K562 (cell line): Measurements from ENCODE around the gene GLRX5. TPM values are rescaled to one million over a fixed set of nuclear protein-coding genes. Genes with fewer than 3 reads are reported as not detected.

Experiments used
- ATAC-seq: fragments of 200-7000 bp; cut with Tn5 transposase; 3 replicates; pipeline ENCODE4 v1.9.1; 2020; ENCODE audit warnings: moderate library complexity
- BruUV-seq: library from RNA; stranded (reverse); fragments of 400-500 nt; replicated peaks from 2 replicates; lab custom pipeline; 2021; lab: Mats Ljungman, UMichigan
- CTCF ChIA-PET: fragments of 300-600 bp; formaldehyde crosslinking; extraction: SDS; loops from one replicate; lab custom pipeline; 2021; ENCODE audit warnings: low intra/inter-chr PET ratio; lab: Yijun Ruan, JAX
- POLR2A ChIA-PET: fragments of 300-600, 350-650 bp; sonication (Branson Sonifier 250); formaldehyde crosslinking; extraction: SDS; loops from one replicate; lab custom pipeline; 2021; ENCODE audit warnings: antibody characterized with exemption, inconsistent platforms; lab: Yijun Ruan, JAX
- DNase-seq, 4 experiments: peaks; one replicate each; pipeline versions ENCODE4 v3.0.0 to v3.0.0-alpha.2; 2011 to 2018; ENCODE audit warnings: low spot score in 3 of 4, mixed read lengths in 3 of 4; ENCODE audit errors: extremely low read depth in 1 of 4
- FAIRE-seq: peaks from 2 replicates; lab custom pipeline; 2011; peaks lifted over from hg19 to GRCh38; lab: Jason Lieb, UNC
- H2AFZ ChIP-seq: 2 replicates; pipeline ENCODE4 v1.6.0; 2011; ENCODE audit warnings: low read depth, low read length, control low read depth, inconsistent platforms
- H3K27ac ChIP-seq: fragments of 200-600 bp; 3 replicates; pipeline ENCODE4 v1.8.0; 2011; ENCODE audit warnings: low read depth, mild to moderate bottlenecking, control low read depth, inconsistent platforms, low read length, moderate library complexity, mixed read lengths; ENCODE audit errors: extremely low read depth
- H3K27me3 ChIP-seq, 2 experiments: fragments of 300-600 bp in 1 of 2; 2 replicates in 1 of 2; 3 replicates in 1 of 2; pipeline versions ENCODE4 v1.6.0 to v1.8.0; 2011; ENCODE audit warnings: inconsistent platforms in 2 of 2, low read length in 2 of 2, mild to moderate bottlenecking in 1 of 2, mixed read lengths in 1 of 2, moderate library complexity in 1 of 2; ENCODE audit not compliant: control insufficient read depth in 2 of 2, insufficient read depth in 2 of 2
- H3K36me3 ChIP-seq: fragments of 300-600 bp; 3 replicates; pipeline ENCODE4 v1.8.0; 2011; ENCODE audit warnings: mild to moderate bottlenecking, low read length, inconsistent platforms; ENCODE audit not compliant: control insufficient read depth, insufficient read depth
- H3K4me1 ChIP-seq, 2 experiments: fragments of 200-600 bp in 1 of 2; replicated peaks in 1 of 2; 2 replicates in 1 of 2; 3 replicates in 1 of 2; pipeline versions ENCODE4 v1.5.1 to v1.8.0; 2011; ENCODE audit warnings: inconsistent platforms in 2 of 2, low read length in 2 of 2, mild to moderate bottlenecking in 1 of 2, mixed read lengths in 1 of 2, moderate library complexity in 1 of 2; ENCODE audit not compliant: control insufficient read depth in 2 of 2, insufficient read depth in 2 of 2
- H3K4me2 ChIP-seq: 2 replicates; pipeline ENCODE4 v1.6.1; 2011; ENCODE audit warnings: low read length, control low read depth, inconsistent platforms, mixed read lengths; ENCODE audit not compliant: insufficient read depth
- H3K4me3 ChIP-seq: fragments of 200-600 bp; sonication (generic), shearing (Covaris generic); 2 replicates; pipeline ENCODE4 v1.5.1; 2016; ENCODE audit warnings: control low read depth, inconsistent platforms
- H3K79me2 ChIP-seq: fragments of 200-600 bp; 3 replicates; pipeline ENCODE4 v1.8.0; 2011; ENCODE audit warnings: low read length, inconsistent platforms; ENCODE audit not compliant: control insufficient read depth, insufficient read depth
- H3K9ac ChIP-seq, 2 experiments: 2 replicates each; pipeline versions ENCODE4 v1.6.0 to v1.6.1; 2011; ENCODE audit warnings: low read depth in 2 of 2, low read length in 2 of 2, control low read depth in 1 of 2, inconsistent platforms in 1 of 2, mild to moderate bottlenecking in 1 of 2, mixed read lengths in 1 of 2; ENCODE audit not compliant: insufficient read depth in 1 of 2
- H3K9me1 ChIP-seq: one replicate; pipeline ENCODE4 v1.6.0; 2011; ENCODE audit warnings: inconsistent platforms, mild to moderate bottlenecking, low read length, moderate library complexity; ENCODE audit not compliant: control insufficient read depth, insufficient read depth
- H3K9me3 ChIP-seq: replicated peaks from 2 replicates; pipeline ENCODE4 v1.5.1; 2011; ENCODE audit warnings: low read depth, low read length, inconsistent platforms; ENCODE audit not compliant: control insufficient read depth, insufficient read depth
- H4K20me1 ChIP-seq: replicated peaks from 2 replicates; pipeline ENCODE4 v1.6.1; 2011; ENCODE audit warnings: low read length, inconsistent platforms, mixed read lengths; ENCODE audit not compliant: control insufficient read depth, insufficient read depth
- CBX8 ChIP-seq: fragments of 200-600 bp; sonication (generic); IDR thresholded peaks from 2 replicates; pipeline ENCODE4 v1.6.1; 2012; ENCODE audit warnings: borderline replicate concordance, mixed run types, low read depth, mild to moderate bottlenecking, moderate library complexity, mixed read lengths, low read length, control low read depth, inconsistent platforms; ENCODE audit not compliant: poor library complexity, severe bottlenecking; ENCODE audit errors: extremely low read depth
- DEAF1 ChIP-seq: fragments of 450-650 bp; formaldehyde crosslinking; IDR thresholded peaks from 2 replicates; pipeline ENCODE4 v1.4.0; 2020; ENCODE audit warnings: mild to moderate bottlenecking, moderate library complexity
- ETV5 ChIP-seq: sonication (generic); formaldehyde crosslinking; IDR thresholded peaks from 2 replicates; pipeline ENCODE4 v1.4.0; 2020; ENCODE audit warnings: low read depth, mild to moderate bottlenecking, missing genetic modification reagents
- PTRF ChIP-seq: fragments of 450-650 bp; IDR thresholded peaks from 2 replicates; pipeline ENCODE4 v1.6.1; 2016; ENCODE audit warnings: mild to moderate bottlenecking, missing genetic modification characterization, missing compliant biosample characterization
- ZNF140 ChIP-seq: fragments of 250-450 bp; sonication (Bioruptor Pico); IDR thresholded peaks from 2 replicates; pipeline ENCODE4 v1.8.0; 2021; ENCODE audit warnings: moderate library complexity, mild to moderate bottlenecking, inconsistent platforms
- WGBS: fragments of 100-300 bp; shearing (Covaris generic); methylation state at CpG from one replicate; pipeline ENCODE4 v1.1.6; 2016; ENCODE audit warnings: low coverage, mixed read lengths; ENCODE audit not compliant: insufficient coverage; ENCODE audit errors: missing lambda C conversion rate; 5-methylcytosine and 5-hydroxymethylcytosine counted together
- in situ Hi-C: fragments of 300-500 bp; cut with MboI; formaldehyde crosslinking; loops from 4 replicates; pipeline ENCODE4 v1.15.0; 2018; ENCODE audit warnings: inconsistent platforms, mixed read lengths
- intact Hi-C: fragments of 100-400 bp; cut with micrococcal nuclease; formaldehyde crosslinking; loops from 2 replicates; pipeline ENCODE4 v1.14.2; 2022
- polyA plus RNA-seq, 8 experiments: library from polyadenylated mRNA; depleted of rRNA in 4 of 8; stranded (reverse) in 5 of 8; unstranded in 3 of 8; fragments of >200 nt; fragmentation: Nextera tagmentation in 2 of 8; fragmentation: Illumina TruSeq in 1 of 8; extraction: Ambion mirVana in 2 of 8; extraction: Trizol in 1 of 8; gene quantifications; 2 replicates each; pipeline versions ENCODE4 v1.2.1 to v1.2.3, GENCODE V29; 2011 to 2014; ENCODE audit warnings: inconsistent platforms in 1 of 8, missing spikeins in 1 of 8
- total RNA-seq, 7 experiments: library from RNA; depleted of rRNA in 6 of 7; stranded (reverse); fragments of >200 nt in 6 of 7; fragmentation: Illumina TruSeq in 2 of 7; extraction: Trizol in 2 of 7; gene quantifications; 2 replicates each; pipeline versions ENCODE4 v1.2.1 to v1.2.3, GENCODE V29; 2011 to 2021; ENCODE audit warnings: low replicate concordance in 1 of 7
- TF ChIP-seq, protein P1 (sequence below): sonication (generic); formaldehyde crosslinking; IDR thresholded peaks from 2 replicates; pipeline ENCODE4 v1.8.1; 2023; ENCODE audit warnings: missing genetic modification reagents, mild to moderate bottlenecking, borderline replicate concordance
- TF ChIP-seq, protein P2 (sequence below): fragments of 200-800 bp; sonication (Bioruptor generic); IDR thresholded peaks from 2 replicates; pipeline ENCODE4 v1.6.1; 2016; ENCODE audit warnings: missing genetic modification characterization, missing compliant biosample characterization

The GLRX5 gene
- total and polyA plus RNA-seq, 9 of the 15 experiments (the other 6 are each of a cell fraction or from before 2014, with no cell fraction given), result 16.7 to 96.8 (median 66.8) TPM

- in situ Hi-C loops, result no loop called here
- no peaks in the 10 kb centered on the region for H3K9me1 ChIP-seq
- intact Hi-C loops, result no loop called here
- ATAC-seq, result no peak
- H3K27me3 ChIP-seq, result peaks cover 0 to 17% of the 10 kb centered on the region in 2 experiments; a peak in 3 of 5 replicates
- ChIA-PET CTCF (no interaction called here), POLR2A (interaction anchor here (0.7 kb wide), 1 partner anchor 311 kb away, joined by 3 read pairs; no protein-coding TSS in a partner anchor)
- WGBS, result 16% methylated on average over 9 of the region's 9 CpGs
- DNase-seq, result no peak
- no TSS peak for BruUV-seq
- H3K4me3 ChIP-seq, result no peak overlapping the region
- FAIRE-seq, result no peak
- H3K27ac ChIP-seq, result no peak overlapping the region
- H3K9ac ChIP-seq, result no peak overlapping the region
- H3K4me1 ChIP-seq, result no peaks in the 10 kb centered on the region
- H2AFZ ChIP-seq, result no peak overlapping the region
- no peaks in the 10 kb centered on the region for H3K9me3 ChIP-seq
- no peaks in the 10 kb centered on the region for H3K36me3 ChIP-seq
- H3K4me2 ChIP-seq, result no peak overlapping the region
- H4K20me1 ChIP-seq, result no peaks in the 10 kb centered on the region
- H3K79me2 ChIP-seq, result no peaks in the 10 kb centered on the region
- TF ChIP-seq, protein P1, sequence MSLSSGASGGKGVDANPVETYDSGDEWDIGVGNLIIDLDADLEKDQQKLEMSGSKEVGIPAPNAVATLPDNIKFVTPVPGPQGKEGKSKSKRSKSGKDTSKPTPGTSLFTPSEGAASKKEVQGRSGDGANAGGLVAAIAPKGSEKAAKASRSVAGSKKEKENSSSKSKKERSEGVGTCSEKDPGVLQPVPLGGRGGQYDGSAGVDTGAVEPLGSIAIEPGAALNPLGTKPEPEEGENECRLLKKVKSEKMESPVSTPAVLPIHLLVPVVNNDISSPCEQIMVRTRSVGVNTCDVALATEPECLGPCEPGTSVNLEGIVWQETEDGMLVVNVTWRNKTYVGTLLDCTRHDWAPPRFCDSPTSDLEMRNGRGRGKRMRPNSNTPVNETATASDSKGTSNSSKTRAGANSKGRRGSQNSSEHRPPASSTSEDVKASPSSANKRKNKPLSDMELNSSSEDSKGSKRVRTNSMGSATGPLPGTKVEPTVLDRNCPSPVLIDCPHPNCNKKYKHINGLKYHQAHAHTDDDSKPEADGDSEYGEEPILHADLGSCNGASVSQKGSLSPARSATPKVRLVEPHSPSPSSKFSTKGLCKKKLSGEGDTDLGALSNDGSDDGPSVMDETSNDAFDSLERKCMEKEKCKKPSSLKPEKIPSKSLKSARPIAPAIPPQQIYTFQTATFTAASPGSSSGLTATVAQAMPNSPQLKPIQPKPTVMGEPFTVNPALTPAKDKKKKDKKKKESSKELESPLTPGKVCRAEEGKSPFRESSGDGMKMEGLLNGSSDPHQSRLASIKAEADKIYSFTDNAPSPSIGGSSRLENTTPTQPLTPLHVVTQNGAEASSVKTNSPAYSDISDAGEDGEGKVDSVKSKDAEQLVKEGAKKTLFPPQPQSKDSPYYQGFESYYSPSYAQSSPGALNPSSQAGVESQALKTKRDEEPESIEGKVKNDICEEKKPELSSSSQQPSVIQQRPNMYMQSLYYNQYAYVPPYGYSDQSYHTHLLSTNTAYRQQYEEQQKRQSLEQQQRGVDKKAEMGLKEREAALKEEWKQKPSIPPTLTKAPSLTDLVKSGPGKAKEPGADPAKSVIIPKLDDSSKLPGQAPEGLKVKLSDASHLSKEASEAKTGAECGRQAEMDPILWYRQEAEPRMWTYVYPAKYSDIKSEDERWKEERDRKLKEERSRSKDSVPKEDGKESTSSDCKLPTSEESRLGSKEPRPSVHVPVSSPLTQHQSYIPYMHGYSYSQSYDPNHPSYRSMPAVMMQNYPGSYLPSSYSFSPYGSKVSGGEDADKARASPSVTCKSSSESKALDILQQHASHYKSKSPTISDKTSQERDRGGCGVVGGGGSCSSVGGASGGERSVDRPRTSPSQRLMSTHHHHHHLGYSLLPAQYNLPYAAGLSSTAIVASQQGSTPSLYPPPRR (CRISPR knock-in tag), result no peak
- TF ChIP-seq DEAF1 (CRISPR knock-in tag) (no peak), PTRF (tag) (no peak), ETV5 (CRISPR knock-in tag) (no peak), ZNF140 (CRISPR knock-in tag) (no peak), CBX8 (no peak)
- TF ChIP-seq, protein P2, sequence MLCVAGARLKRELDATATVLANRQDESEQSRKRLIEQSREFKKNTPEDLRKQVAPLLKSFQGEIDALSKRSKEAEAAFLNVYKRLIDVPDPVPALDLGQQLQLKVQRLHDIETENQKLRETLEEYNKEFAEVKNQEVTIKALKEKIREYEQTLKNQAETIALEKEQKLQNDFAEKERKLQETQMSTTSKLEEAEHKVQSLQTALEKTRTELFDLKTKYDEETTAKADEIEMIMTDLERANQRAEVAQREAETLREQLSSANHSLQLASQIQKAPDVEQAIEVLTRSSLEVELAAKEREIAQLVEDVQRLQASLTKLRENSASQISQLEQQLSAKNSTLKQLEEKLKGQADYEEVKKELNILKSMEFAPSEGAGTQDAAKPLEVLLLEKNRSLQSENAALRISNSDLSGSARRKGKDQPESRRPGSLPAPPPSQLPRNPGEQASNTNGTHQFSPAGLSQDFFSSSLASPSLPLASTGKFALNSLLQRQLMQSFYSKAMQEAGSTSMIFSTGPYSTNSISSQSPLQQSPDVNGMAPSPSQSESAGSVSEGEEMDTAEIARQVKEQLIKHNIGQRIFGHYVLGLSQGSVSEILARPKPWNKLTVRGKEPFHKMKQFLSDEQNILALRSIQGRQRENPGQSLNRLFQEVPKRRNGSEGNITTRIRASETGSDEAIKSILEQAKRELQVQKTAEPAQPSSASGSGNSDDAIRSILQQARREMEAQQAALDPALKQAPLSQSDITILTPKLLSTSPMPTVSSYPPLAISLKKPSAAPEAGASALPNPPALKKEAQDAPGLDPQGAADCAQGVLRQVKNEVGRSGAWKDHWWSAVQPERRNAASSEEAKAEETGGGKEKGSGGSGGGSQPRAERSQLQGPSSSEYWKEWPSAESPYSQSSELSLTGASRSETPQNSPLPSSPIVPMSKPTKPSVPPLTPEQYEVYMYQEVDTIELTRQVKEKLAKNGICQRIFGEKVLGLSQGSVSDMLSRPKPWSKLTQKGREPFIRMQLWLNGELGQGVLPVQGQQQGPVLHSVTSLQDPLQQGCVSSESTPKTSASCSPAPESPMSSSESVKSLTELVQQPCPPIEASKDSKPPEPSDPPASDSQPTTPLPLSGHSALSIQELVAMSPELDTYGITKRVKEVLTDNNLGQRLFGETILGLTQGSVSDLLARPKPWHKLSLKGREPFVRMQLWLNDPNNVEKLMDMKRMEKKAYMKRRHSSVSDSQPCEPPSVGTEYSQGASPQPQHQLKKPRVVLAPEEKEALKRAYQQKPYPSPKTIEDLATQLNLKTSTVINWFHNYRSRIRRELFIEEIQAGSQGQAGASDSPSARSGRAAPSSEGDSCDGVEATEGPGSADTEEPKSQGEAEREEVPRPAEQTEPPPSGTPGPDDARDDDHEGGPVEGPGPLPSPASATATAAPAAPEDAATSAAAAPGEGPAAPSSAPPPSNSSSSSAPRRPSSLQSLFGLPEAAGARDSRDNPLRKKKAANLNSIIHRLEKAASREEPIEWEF (CRISPR knock-in tag), result no peak
Observed at GRCh38 chr14:95489214-95490137, 45.4 kb upstream of the GLRX5 start.
